HG03520 (cell line): ENCODE results near the gene ARHGEF39.
"Not testable (repeated sequence)": the region's sequence is repeated elsewhere in the genome, so short reads cannot be mapped to it uniquely, and the experiment has no call there.

Source experiments
- ATAC-seq: cut with Tn5 transposase; IDR thresholded peaks from one replicate; pipeline ENCODE4 v1.9.1; 2021; ENCODE audit warnings: mild to moderate bottlenecking, moderate library complexity; ENCODE audit not compliant: unreplicated experiment

The ARHGEF39 gene

DNA sequence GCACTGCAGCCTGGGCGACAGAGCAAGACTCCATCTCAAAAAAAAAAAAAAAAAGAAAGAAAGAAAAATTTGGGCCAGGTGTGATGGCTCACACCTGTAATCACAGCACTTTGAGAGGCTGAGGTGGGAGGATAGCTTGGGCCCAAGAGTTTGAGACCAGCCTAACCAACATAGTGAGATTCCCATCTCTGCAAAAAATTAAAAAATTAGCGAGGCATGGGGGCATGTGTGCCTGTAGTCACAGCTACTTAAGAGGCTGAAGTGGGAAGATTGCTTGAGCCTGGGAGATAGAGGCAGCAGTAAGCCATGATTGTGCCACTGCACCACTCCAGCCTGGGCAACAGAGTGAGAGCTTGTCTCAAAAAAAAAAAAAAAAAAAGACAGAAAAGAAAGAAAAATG lies 11.4 kb downstream of the ARHGEF39 start:
- ATAC-seq, result no peak

DNA sequence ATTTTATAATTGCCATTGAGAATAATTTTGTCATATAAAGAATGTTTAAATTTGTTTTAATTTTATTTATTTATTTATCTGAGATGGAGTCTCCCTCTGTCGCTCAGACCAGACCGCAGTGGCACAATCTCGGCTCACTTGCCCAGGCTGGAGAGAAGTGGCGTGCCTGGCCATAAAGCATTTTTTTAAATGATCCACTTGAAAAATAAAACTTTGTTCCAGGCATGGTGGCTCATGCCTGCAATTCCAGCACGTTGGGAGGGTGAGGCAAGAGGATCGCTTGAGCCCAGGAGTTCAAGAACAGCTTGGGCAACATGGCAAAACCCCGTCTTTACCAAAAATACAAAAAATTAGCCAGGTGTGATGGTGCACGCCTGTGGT lies 12.2 kb downstream of the ARHGEF39 start:
- ATAC-seq, result no peak

DNA sequence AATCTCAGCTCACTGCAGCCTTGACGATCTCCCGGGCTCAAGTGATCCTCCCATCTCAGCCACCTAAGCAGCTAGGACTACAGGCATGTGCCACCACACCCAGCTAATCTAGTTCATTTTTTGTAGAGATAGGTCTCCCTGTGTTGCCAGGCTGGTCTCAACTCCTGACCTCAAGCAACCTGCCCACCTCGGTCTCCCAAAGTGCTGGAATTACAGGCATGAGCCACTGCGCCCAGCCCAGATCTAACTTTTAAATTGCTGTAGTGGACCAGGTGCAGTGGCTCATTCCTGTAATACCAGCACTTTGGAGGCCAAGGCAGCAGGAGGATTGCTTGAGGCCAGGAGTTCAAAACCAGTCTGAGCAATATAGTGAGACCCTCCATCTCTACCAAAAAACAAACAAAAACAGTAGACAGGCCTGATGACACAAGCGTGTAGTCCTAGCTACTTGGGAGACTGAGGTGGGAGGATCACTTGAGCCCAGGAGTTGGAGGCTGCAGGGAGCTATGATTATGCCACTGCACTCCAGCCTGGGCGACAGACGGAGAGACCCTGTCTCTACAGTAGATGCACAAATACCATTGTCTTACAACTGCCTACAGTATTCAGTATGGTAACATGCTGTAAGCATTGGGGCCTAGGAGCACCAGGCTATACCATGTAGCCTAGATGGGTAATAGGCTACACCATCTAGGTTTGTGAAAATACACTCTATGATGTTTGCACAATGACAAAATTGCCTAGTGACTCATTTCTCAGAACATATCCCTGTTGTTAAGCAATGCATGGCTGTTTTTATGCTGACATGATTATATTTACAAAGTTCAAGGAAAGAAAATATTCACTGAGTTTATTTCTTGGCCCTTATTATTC lies 12.8 kb downstream of the ARHGEF39 start:
- no peak for ATAC-seq

DNA sequence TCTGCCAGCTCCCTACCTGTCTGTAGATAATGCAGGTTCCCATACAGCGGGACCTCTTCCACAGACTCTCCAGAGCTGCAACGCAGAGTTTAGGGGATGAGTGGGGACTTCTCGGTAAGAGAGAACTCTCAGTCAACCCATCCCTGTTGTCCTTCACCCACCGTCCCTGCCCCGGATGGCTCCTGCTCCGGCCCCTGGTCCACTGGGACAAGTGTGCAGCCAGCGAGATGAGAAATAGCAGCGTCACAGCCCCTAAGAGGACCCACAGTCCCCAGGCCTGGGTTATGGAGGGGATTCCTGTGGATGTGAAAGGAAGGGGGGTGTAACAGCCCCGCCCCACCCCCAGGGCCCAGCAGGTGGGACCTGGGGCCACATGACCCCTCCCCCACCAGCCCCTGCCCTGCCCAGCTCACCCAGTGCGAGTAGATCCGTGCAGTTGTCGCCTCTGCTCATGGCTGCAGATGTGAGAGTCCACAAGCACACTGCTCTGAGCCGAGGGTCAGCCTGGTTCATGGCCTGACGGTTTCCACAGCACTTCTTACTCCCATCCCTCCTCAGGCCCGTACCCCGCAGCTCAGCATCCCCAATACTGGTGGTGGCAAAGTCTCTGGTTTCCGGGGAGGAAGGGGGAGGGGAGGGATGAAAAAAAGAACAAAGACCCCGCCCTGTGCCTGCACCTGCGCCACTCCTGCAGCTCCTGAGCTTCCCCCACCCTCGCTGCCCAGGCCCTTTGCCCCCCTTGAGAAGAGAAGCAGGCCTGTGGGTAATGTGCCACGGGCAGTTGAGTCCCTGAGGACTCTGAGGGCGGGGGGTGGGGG lies 14.4 kb downstream of the ARHGEF39 start, which contains the start of gene SIT1:
Gene SIT1, minus strand, starts transcription at position 591 of the 818 bp plus-strand sequence. Its CDS starts 78 bp downstream, at position 513.
- ATAC-seq, result no peak

DNA sequence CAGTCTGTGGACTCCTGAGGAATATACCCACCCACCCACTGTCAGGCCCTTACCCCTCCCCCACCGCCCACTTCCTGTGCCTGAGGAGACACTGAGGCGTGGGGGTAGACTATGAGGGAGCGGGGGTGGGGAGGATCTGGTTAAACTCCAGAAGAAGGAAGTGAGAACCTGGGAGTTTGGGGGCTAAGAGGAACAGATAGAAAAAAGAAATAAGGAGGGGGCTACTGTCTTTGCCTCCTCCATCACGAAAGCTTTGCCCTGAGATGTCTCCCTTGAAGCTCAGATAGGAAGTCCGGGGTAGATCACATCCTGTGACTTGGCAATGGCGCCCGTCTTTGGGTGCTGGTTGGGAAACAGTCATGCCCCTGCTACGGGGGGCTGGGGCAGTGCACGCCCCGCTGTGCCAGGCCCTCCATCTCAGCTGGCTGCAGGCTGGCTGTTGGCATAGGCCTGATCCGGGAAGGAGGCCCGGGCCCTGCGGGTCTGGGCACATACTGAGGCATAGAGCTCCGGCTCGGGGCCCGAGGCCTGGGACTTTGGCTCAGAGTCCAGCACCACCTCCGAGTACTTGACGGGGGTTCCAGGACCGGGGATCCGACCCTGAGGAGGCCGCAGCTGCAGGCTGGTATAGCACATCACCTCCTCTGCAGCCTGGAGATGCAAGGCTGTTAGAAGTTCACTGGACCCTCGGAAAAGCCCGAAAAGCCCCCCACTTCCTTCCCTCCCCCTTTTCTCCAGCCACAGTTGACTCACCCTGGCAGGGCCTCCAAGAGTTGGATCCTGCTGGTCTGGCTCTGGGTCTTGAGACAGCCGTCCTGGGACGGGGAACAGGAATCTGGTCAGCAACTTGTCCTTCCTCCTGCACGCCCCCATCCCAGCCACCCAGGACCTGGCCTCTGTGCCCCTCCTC lies 15.3 kb downstream of the ARHGEF39 start:
- ATAC-seq, result no peak

DNA sequence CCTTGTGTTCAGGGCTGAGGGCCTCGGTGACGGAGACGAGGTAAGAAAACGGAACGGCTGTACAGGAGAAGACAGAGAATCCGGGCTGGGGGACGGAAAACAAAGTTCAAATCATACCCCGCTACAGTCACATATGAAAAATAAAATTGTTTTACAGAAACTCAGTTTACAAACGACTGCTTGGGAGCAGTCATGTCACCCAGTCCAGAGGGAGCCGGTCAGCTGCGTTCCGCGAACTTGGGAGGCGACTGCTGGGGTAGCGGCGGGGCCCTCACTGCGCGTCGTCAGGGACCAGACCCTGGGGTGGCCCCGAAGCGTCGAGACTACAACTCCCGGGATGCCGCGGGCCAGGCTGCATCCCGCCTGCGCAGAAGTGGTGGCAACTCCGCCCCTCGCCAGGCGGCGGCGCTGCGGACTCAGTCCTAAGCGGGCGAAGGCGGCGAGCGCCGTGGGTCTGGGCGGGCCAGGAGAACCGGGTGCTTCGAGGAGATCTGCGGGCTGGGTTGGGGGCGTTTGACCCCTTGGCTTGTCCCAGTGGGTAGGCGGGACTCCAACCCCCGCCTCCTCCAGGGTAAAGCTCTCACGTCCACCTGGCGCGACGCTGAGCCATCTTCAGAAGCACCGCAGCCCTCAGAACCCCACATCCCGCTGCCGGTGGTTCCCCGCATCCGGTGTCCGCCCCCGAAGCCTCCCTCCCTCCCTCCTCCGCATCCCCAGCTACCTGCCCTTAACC lies 18.3 kb downstream of the ARHGEF39 start:
- ATAC-seq, result peak; percentile 91

DNA sequence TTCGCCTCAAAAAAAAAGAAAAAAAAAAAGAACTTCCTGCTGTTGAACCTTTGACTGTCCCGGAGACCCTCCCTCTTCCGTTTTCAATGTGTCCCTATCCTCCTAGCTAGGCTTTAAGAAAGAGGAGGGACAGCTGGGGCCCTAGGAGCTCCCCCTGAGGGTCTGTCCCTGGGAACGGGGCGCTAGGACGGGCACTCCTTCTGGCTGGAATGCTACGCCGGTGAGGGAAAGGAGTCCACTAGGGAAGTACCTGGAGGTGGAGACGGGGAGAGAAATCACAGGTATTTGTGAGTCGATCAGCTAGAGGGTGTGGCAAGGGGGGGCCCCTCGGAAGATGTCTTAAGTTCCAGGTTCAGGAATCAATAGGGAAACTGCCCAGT lies 18.9 kb downstream of the ARHGEF39 start:
- ATAC-seq, result no peak

DNA sequence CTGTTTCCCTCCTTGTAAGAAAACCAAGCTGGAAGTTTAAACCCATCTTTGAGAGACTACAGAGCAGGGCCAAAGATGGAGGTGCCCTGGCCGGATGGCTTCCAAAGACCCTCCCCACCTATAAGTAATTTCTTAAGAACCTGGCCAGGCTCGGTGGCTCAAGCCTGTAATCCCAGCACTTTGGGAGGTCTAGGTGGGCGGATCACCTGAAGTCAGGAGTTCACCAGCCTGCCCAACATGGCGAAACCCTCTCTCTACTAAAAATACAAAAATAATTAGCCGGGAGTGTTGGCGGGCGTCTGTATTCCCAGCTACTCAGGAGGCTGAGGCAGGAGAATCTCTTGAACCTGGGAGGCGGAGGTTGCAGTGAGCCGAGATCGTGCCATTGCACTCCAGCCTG lies 19.3 kb downstream of the ARHGEF39 start:
- not testable (repeated sequence) for ATAC-seq

DNA sequence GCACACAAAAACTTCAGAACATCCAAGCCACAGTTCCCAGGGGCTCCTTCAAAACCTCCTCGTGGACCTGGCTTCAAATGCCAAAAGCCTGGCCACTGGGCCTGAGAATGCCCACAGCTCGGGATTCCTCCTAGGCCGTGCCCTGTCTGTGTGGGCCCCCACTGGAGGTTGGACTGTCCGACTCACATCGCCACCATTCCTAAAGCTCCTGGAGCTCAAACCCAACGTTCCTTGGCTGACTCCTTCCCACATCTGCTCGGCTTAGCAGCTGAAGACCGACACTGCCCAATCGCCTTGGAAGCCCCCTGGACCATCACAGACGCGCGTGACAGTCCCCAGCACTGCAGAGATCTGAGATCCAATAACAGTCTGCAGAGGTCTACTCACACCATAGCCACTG lies 21.9 kb downstream of the ARHGEF39 start:
- no peak for ATAC-seq

DNA sequence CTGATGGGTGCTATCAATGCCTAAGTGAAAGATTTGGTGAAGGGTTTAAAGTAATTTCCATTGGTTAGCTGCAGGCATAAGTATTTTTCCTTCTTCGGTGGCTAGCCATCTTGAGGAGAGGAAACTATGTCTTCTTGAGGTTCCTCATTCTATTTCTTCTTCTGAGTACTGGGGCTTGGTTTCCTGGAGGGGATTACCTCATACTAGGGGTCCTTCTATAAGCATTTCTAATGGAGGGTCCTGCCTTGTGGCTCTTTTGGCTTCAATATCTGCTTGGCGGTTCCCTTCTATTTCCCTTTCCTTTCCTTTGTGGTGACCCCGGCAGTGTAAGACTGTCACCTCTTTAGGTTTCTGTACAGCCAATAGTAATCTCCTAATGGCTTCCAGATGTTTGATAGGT lies 23.5 kb downstream of the ARHGEF39 start:
- ATAC-seq, result not testable (repeated sequence)

DNA sequence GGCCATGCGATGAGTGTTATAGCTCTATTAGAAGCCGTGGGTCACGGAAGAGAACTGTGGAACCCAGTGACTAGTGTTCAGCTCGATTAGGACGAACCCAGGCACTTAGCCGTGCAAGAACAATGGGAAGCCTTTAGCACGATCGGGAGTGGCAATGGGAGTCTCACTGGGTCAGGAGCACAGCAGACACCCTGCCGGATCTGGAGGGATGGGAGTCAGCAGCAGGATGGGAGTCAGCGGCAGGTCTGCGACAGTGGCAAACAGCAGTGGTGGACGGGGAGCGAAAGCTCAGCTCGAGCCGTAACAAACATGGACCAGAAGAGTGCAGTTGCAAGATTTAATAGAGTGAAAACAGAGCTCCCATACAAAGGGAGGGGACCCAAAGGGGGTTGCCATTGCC lies 24.6 kb downstream of the ARHGEF39 start:
- ATAC-seq, result not testable (repeated sequence)

DNA sequence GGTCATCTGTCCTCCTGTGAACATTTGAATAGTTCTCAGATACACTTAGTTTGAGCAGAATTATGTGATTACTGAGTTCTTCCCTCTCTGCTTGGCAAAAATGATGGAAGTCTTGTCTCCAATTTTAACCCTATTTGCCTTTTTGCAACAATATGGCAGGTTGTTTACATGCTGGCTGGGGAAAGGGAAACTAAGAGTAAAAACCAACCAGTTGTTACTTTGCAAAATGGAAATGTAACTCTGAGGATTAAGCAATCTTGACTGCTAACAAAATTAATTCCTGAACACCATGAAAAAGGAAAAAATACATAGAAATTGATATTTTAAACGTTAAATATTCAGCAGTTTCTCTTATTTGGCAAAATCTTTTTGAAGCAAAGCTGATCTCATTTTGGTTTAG lies 25.4 kb downstream of the ARHGEF39 start:
- no peak for ATAC-seq

DNA sequence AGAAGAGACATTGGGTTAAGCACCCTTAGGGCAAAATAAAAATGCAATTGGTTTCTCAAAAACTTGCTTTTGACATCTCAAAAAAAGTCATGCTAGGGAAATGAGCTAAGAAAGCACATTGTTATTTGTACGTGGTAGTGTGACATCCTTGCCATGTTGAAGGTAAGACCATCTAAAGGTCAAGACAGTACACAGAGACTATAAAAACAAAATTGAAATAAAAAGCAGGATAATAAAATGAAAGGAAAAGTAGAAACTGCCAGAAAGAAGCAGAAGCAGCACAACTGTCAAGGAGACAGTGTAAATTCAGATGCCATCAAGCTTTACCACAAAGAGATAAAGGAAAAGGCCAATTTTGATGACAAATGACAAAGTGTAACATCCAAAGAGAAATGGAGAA lies 25.8 kb downstream of the ARHGEF39 start:
- ATAC-seq, result not testable (repeated sequence)

DNA sequence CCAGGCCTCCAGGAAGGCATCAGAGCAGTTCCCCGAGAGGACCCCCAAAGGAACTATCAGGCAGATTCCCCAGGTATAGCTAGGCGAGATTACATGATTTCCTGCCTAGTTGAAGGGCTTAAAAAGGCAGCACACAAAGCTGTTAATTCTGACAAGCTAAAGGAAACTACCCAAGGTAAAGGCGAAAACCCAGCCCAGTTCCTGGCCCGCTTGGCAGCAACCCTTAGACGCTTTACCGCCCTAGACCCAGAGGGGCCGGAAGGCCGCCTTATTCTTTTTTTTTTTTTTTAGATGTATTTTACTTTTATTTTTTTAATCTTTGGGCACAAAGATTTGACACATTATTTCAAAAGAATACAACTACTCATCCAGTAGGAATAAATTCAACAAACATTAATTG lies 26.2 kb downstream of the ARHGEF39 start:
- ATAC-seq, result not testable (repeated sequence)

DNA sequence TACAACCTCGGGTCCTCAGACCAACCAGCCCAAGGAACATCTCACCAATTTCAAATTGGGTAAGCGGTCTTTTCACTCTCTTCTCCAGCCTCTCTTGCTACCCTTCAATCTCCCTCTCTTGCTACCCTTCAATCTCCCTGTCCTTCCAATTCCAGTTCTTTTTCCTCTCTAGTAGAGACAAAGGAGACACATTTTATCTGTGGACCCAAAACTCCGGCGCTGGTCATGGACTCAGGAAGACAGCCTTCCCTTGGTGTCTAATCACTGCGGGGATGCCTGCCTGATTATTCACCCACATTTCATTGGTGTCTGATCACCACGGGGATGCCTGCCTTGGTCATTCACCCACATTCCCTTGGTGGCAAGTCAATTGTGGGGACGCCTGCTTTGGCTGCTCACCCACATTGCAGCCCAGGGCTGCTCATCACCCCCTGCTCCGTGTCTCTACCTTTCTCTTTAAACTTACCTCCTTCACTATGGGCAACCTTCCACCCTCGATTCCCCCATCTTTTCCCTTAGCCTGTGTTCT lies 27.5 kb downstream of the ARHGEF39 start:
- ATAC-seq, result not testable (repeated sequence)

DNA sequence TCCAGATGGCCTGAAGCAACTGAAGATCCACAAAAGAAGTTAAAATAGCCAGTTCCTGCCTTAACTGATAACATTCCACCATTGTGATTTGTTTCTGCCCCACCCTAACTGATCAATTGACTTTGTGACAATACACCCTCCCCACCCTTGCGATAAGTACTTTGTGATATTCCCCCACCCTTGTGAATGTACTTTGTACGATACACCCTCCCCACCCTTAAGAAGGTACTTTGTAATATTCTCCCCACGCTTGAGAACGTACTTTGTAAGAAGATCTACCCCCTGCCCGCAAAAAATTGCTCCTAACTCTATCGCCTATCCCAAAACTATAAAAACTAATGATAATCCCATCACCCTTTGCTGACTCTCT lies 28.1 kb downstream of the ARHGEF39 start:
- not testable (repeated sequence) for ATAC-seq

DNA sequence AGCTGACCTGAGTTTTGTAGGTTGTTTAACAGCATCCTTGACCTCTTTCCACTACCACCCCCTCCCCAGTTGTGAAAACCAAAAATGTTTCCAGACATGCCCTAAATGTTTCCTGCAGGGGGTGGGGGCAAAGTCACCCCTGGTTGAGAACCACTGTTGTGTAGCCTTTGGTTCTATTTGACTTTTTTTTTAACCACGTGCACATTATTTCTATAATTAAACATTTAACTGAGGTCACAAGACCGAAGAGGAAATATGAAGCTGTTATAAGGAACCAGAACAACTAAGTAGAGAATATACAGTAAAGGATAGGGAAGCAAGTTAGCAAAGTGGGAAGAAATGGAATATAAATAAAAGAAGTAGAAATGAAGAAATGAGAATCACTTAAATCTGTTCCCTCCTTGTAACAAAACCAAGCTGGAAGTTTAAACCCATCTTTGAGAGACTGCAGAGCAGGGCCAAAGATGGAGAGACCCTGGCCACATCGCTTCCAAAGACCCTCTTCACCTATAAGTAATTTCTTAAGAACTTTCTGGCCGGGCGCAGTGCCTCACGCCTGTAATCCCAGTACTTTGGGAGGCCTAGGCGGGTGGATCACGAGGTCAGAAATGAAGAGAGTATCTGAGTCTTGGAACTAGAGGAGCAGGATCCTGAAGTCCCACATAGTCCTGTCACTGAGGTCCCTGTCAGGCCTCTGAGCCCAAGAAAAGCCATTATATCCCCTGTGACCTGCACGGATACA lies 28.7 kb downstream of the ARHGEF39 start:
- ATAC-seq, result no peak

DNA sequence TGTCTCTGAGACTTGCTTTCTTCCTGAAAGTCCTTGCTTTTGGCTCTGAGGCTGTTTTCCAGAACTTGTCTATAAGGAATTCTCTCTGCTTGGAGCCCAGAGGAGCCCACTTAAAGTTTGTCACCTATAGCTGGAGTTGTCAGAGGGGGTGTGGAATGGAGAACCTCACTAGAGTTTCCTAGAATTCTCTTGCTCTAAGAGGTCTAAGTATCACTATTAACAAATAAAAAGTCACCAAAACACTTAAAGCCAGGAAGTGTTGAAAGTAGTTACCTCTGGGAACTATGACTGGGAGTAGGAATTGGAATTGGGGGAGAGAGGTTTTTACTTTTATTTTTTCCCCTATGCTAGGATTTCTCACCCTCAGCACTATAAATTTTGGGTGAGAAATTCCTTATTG lies 29.3 kb downstream of the ARHGEF39 start:
- ATAC-seq, result no peak

DNA sequence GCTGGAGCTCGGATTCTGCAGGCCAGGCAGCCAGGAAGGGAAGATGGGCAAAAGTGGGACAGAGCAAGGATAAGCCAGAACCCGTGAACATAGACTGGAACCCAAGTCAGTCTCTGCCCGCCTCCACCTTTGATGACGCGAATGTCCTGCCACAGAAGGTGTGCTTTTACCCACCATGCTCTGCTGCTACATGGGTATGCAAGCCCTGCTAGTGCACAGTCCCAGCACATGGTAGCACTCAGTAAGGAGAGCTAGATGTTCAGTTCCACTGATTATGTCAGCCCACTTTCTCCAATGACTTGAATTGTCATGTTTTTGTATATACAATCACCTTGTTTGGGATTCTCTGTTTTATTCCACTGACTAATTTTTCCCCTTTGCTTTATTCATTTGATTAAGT lies 35.4 kb downstream of the ARHGEF39 start:
- ATAC-seq, result no peak
